ENCODE results near the gene LEP. TPM values are rescaled to one million over a fixed set of nuclear protein-coding genes. Genes with fewer than 3 reads are reported as not detected.

Gene LEP
- total RNA-seq, 1 donor from 2014 or later: not detected

DNA sequence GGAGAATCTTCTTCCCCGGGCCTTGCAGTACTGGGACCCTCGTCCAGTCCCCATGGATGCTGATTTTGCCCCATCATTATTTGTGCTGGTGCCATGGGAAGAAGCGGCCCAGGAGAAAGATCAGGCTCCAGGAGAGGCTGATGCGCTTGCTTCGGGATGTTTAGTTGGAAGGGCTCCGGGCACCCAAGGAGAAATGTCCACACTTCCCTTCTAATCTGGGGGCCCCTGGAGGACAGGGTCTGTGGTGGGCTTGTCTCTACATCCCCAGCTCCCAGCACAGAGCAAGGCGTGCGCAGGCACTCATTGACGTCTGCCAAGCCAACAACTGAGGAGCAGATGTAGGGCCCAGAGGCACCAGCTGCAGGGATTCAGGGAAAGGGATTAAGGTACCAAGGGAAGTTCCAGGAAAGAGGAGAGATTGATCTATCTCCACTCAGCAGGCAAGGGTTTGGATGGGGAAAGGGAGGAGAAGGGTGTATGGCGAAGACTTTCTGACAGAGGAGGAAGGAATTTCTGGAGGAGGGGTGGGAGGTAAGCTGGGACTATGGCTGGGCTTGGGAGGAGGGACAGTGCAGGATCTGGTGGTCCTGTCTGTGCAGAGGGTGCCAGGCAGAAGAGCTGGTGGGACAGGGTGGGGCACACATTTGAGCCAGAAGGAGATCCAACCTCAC is 38.7 kb upstream of the LEP start:
- H3K27ac Mint-ChIP-seq (ENCODE audit: unreplicated experiment): no peak overlapping the region
- no peak for DNase-seq
- peak overlapping the region; percentile 53 for H3K4me3 Mint-ChIP-seq (ENCODE audit: unreplicated experiment)
- H3K9me3 Mint-ChIP-seq (ENCODE audit: unreplicated experiment): peaks cover 10% of the 10 kb centered on the region
- H3K27me3 Mint-ChIP-seq (ENCODE audit: unreplicated experiment): peaks cover 23% of the 10 kb centered on the region
- no peak for TF ChIP-seq CTCF (IDR thresholded peaks at IDR 0.05; ENCODE audit: partially characterized antibody, unreplicated experiment)
- H3K4me1 Mint-ChIP-seq (ENCODE audit: low read depth, unreplicated experiment): peaks cover 23% of the 10 kb centered on the region
- H3K36me3 Mint-ChIP-seq (ENCODE audit: unreplicated experiment): peaks cover 12% of the 10 kb centered on the region

DNA sequence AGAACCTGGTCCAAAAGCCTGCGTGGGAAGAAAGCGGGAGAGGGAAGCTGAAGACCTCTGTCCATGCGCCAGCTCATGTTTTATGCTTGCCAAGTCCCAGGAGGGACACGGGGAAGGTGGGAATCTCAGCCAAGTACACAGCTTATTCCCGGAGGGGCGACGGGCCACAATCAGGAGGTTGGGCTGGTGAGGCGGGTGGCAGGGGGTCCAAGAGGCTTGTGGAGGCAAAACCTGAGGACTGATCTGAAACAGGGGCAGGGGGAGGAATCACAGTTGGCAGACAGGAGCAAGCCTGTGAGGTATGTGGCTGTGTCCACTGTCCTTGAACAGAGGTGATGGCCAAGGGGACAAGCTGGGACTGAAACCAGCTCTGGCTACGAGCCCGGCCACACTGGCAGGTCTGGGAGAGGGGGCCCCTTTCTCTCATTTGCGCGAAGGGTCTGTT is 38.0 kb upstream of the LEP start:
- H3K9me3 Mint-ChIP-seq (ENCODE audit: unreplicated experiment): peaks cover 10% of the 10 kb centered on the region
- no peak overlapping the region for H3K4me3 Mint-ChIP-seq (ENCODE audit: unreplicated experiment)
- DNase-seq: no peak
- H3K27ac Mint-ChIP-seq (ENCODE audit: unreplicated experiment): no peak overlapping the region
- peaks cover 23% of the 10 kb centered on the region for H3K27me3 Mint-ChIP-seq (ENCODE audit: unreplicated experiment)
- peaks cover 12% of the 10 kb centered on the region for H3K36me3 Mint-ChIP-seq (ENCODE audit: unreplicated experiment)
- peaks cover 23% of the 10 kb centered on the region for H3K4me1 Mint-ChIP-seq (ENCODE audit: low read depth, unreplicated experiment)
- no peak for TF ChIP-seq CTCF (IDR thresholded peaks at IDR 0.05; ENCODE audit: partially characterized antibody, unreplicated experiment)

DNA sequence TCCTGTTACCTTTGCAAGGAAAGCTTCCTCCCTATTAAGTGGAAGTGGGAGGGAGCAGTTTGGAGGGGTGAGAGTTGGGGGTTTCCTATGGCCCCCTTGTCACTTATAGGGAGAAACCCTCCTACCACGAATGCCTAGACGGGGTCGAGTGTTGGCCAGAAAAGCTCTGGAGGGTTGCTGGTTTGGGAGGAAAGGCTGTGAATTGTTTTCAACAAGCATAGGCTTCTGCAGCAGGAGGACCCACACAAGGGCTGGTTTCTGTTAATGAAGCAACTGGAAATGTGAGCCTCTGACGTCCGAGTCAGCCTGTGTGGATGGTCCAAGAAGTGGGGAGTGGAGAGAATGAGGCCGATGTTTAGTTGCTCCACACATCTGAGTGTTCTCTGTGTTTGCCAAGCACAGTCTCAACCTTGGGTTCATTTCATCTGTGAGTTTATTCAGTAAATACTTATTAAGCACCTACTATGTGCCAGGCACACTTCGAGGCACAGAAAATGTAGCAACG is 37.3 kb upstream of the LEP start:
- DNase-seq: no peak
- peaks cover 23% of the 10 kb centered on the region for H3K27me3 Mint-ChIP-seq (ENCODE audit: unreplicated experiment)
- no peak overlapping the region for H3K4me3 Mint-ChIP-seq (ENCODE audit: unreplicated experiment)
- H3K27ac Mint-ChIP-seq (ENCODE audit: unreplicated experiment): no peak overlapping the region
- peaks cover 12% of the 10 kb centered on the region for H3K36me3 Mint-ChIP-seq (ENCODE audit: unreplicated experiment)
- H3K4me1 Mint-ChIP-seq (ENCODE audit: low read depth, unreplicated experiment): peaks cover 23% of the 10 kb centered on the region
- no peak for TF ChIP-seq CTCF (IDR thresholded peaks at IDR 0.05; ENCODE audit: partially characterized antibody, unreplicated experiment)
- H3K9me3 Mint-ChIP-seq (ENCODE audit: unreplicated experiment): peaks cover 10% of the 10 kb centered on the region

- peaks cover 23% of the 10 kb centered on the region for H3K4me1 Mint-ChIP-seq (ENCODE audit: low read depth, unreplicated experiment)
- H3K9me3 Mint-ChIP-seq (ENCODE audit: unreplicated experiment): peaks cover 10% of the 10 kb centered on the region
- DNase-seq: no peak
- no peak for TF ChIP-seq CTCF (IDR thresholded peaks at IDR 0.05; ENCODE audit: partially characterized antibody, unreplicated experiment)
- no peak overlapping the region for H3K27ac Mint-ChIP-seq (ENCODE audit: unreplicated experiment)
- H3K4me3 Mint-ChIP-seq (ENCODE audit: unreplicated experiment): no peak overlapping the region
- H3K36me3 Mint-ChIP-seq (ENCODE audit: unreplicated experiment): peaks cover 12% of the 10 kb centered on the region
- peaks cover 23% of the 10 kb centered on the region for H3K27me3 Mint-ChIP-seq (ENCODE audit: unreplicated experiment)
Observed at GRCh38 chr7:128204455-128204854, 36.6 kb upstream of the LEP start.

DNA sequence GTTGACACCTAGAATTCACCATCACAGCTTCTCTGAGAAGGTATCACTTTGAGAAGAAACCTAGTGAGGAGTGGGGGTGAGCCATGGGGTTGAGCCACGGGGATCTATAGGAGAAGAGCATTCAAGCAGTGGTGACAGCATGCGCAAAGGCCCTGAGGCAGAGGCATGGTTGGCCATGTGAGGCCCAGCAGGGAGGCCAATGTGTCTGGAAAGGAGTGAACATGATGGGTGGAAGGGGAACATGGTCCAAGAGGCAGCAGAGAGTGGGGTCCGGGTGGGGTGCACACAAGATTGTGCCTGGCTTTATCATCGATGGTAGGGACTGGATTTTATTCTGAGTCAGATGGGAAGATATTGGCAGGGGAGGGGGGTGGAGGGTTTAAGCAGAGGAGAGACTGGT is 36.0 kb upstream of the LEP start:
- Mint-ChIP-seq H3K27me3 (ENCODE audit: unreplicated experiment) (peaks cover 22% of the 10 kb centered on the region), H3K4me3 (ENCODE audit: unreplicated experiment) (no peak overlapping the region), H3K36me3 (ENCODE audit: unreplicated experiment) (peaks cover 12% of the 10 kb centered on the region), H3K4me1 (ENCODE audit: low read depth, unreplicated experiment) (peaks cover 22% of the 10 kb centered on the region), H3K27ac (ENCODE audit: unreplicated experiment) (no peak overlapping the region), H3K9me3 (ENCODE audit: unreplicated experiment) (peaks cover 10% of the 10 kb centered on the region)
- DNase-seq: no peak
- no peak for TF ChIP-seq CTCF (IDR thresholded peaks at IDR 0.05; ENCODE audit: partially characterized antibody, unreplicated experiment)

All from glutamatergic neuron (in vitro differentiated cells).